RWPE1 (cell line): ENCODE measurements around the gene LIME1.

Experiments used
- CTCF ChIA-PET: fragments of 350-600 bp; sonication (Branson Sonifier 250); formaldehyde crosslinking; extraction: SDS; loops from one replicate; lab custom pipeline; 2021; lab: Yijun Ruan, JAX
- POLR2A ChIA-PET: fragments of 400-600 bp; formaldehyde crosslinking; extraction: SDS; loops from one replicate; lab custom pipeline; 2020; ENCODE audit warnings: antibody characterized with exemption; ENCODE audit not compliant: low non-redundant PET; lab: Yijun Ruan, JAX
- DNase-seq: peaks from one replicate; pipeline ENCODE4 v3.0.0; 2012; ENCODE audit warnings: low spot score
- H3K27ac ChIP-seq: fragments of 450-650 bp; 2 replicates; pipeline ENCODE4 v1.5.1; 2017
- CTCF ChIP-seq: fragments of 450-650 bp; conservative IDR thresholded peaks from 2 replicates; pipeline ENCODE4 v1.5.1; 2017; ENCODE audit warnings: low read depth, mild to moderate bottlenecking

The LIME1 gene

GRCh38 chr20:63707558-63708300, 28.7 kb upstream of the LIME1 start, which contains the start of the genes ARFRP1 and ZGPAT:
Gene ARFRP1 (minus strand): TSS chr20:63707976. CDS start chr20:63707091, 885 bp downstream.
Gene ZGPAT (plus strand): TSS chr20:63708039. CDS start chr20:63708581, 542 bp downstream.
- peak; percentile 87 for DNase-seq
- POLR2A ChIA-PET: interaction anchor here (0.6 to 1.7 kb wide), 6 partner anchors 11 to 249 kb away, joined by 3 to 7 read pairs (median 4); partner anchors contain the start of genes TNFRSF6B, TPD52L2 and UCKL1
- H3K27ac ChIP-seq: peak within 1 kb of the TSS; percentile 97
- CTCF ChIA-PET: interaction anchor here (0.6 to 2.7 kb wide), 7 partner anchors 14 to 267 kb away, joined by 3 to 8 read pairs (median 4); partner anchors contain the start of gene ABHD16B
- no peak for TF ChIP-seq CTCF

GRCh38 chr20:63708301-63709148, 27.9 kb upstream of the LIME1 start:
- no peak for DNase-seq
- H3K27ac ChIP-seq: peak overlapping the region; percentile 97
- ChIA-PET CTCF (interaction anchor here (0.6 to 2.7 kb wide), 4 partner anchors 14 to 265 kb away, joined by 3 to 8 read pairs (median 5); no protein-coding TSS in a partner anchor), POLR2A (interaction anchor here (0.8 to 1.7 kb wide), 3 partner anchors 32 to 248 kb away, joined by 3 to 6 read pairs (median 5); partner anchors contain the start of gene UCKL1)
- TF ChIP-seq CTCF: no peak

- CTCF ChIA-PET: interaction anchor here (1.9 kb wide), 1 partner anchor 265 kb away, joined by 7 read pairs; no protein-coding TSS in a partner anchor
These were observed 27.3 kb upstream of the LIME1 start for GRCh38 chr20:63709149-63709527.

GRCh38 chr20:63711085-63711645, 25.3 kb upstream of the LIME1 start:
- ChIA-PET CTCF (no interaction called here), POLR2A (interaction anchor here (0.6 to 0.7 kb wide), 3 partner anchors 23 to 348 kb away, joined by 4 to 5 read pairs (median 4); no protein-coding TSS in a partner anchor)
- no peak for TF ChIP-seq CTCF
- no peak for DNase-seq
- H3K27ac ChIP-seq: 0 out of 2 replicates have a peak overlapping the region, but pooled peaks have one; percentile 0

More at GRCh38 chr20:63709149-63709527, 27.3 kb upstream of the LIME1 start:
- TF ChIP-seq CTCF: no peak
- H3K27ac ChIP-seq: peak overlapping the region; percentile 97
- no peak for DNase-seq
- POLR2A ChIA-PET: interaction anchor here (1.1 kb wide), 1 partner anchor 26 kb away, joined by 3 read pairs; no protein-coding TSS in a partner anchor

GRCh38 chr20:63712191-63712590, 24.3 kb upstream of the LIME1 start:
- no peak for TF ChIP-seq CTCF
- ChIA-PET CTCF (no interaction called here), POLR2A (interaction anchor here (0.6 kb wide), 1 partner anchor 240 kb away, joined by 5 read pairs; no protein-coding TSS in a partner anchor)
- no peak overlapping the region for H3K27ac ChIP-seq
- no peak for DNase-seq
